ENCODE data around the gene C19orf53.

Gene C19orf53

DNA sequence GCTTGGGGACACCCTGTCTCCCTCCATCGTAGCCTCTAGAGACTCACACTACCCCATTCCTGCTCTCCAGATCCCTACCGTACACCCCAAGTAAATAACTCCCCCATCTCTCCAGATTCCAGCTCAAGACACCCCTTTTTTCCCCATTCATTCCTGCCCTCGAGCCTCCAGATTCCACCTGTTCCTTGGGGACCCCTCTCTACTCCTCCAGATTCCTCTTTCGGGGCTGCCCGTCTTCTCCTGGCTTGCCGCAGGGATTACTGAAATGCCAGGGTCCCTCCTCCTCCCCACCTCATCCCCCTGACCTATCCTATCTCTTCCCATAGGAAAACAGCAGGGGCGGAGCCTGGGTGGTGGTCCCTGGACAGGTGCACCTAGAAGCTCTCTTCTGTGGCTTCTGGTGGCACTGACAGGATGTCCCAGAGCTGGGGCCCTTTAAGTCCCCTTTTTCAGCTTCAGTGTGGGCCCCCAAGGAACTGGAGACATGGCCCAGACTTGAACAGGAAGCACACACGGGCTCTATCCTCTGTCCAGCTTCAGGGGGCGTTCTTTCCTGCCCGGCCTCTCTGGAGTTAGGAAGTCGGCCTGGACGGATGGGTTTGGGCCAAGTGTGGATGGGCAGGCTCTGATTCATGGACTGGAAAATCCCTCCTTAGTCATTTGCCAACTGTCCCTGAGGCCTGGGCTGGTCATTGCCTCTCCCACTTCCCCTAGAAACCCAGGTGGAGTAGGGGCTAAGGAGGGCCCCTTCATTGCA lies 22.2 kb downstream of the C19orf53 start:
- DNase-seq = peak; percentile 26

- DNase-seq = no peak
Measured at GRCh38 chr19:13797058-13797440, 22.8 kb downstream of the C19orf53 start.

- DNase-seq = peak; percentile 61
Measured at GRCh38 chr19:13797870-13798269, 23.6 kb downstream of the C19orf53 start.

DNA sequence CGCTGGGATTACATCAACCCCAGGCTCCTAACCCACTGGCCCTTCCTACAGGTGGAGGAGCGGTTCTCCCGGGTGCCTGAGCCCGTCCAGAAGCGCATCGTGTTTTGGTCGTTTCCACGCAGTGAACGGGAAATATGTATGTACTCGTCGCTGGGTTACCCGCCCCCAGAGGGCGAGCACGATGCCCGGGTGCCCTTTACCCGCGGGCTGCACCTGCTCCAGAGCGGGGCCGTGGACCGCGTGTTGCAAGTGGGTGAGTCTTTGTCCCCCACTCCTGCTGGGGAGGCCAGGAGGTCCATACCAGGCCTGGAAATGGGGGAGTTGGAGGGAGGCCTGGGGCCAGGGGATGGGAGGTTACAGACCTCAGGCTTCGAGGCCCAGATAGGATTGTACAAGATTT lies 25.4 kb downstream of the C19orf53 start:
- no peak for DNase-seq

DNA sequence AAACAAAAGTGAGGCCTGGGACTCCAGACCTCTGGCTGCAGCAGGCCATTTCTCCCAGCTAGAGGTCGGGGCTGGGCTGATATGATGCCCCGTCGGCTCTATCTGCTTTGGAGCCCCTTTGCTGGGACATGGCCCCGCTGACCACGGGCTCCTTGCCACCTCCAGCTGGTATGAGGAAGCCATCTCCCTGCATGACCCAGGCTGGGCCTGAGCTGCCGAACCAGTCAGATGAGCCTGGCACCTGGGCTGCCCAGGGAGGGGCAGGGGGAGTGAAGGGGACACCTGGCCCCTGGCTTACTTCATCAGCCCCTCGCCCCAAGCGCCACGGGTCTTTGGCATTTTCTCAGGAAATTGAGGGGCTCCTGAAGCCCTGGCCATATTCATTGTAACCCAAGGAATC lies 28.8 kb downstream of the C19orf53 start:
- no peak for DNase-seq

DNA sequence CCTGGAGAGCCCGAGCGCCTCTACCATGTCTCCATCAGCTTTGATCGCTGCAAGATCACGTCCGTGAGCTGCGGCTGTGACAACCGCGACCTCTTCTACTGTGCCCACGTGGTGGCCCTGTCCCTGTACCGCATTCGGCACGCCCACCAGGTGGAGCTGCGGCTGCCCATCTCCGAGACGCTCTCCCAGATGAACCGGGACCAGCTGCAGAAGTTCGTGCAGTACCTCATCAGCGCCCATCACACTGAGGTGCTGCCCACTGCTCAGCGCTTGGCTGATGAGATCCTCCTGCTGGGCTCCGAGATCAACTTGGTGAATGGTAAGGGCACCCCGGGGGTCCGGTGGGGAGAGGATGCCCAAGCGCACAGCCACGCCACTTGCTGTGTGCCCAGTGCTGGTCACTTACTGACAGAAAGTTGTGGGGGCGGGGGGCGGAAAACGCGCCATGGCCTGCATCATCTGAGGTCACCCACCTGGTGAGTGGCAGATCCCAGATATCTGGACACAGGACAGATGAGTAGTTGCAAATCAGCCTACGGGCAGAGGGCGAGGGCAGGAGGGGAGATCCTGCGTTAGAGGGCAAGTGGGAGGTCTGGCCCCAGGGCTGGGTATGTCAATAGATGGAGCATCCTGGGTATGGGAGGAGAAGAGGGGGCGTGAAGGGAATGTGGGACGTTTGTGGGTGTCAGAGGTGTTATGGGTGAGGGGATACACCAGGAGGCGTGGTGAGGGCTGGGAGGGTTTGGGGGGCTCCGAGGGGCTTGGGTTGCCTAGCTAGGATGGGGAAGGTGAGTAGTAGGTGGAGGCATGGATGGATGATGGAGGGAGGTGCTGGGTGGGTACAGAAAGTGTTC lies 30.8 kb downstream of the C19orf53 start:
- no peak for DNase-seq

GRCh38 chr19:13806728-13807127 lies 32.5 kb downstream of the C19orf53 start:
- DNase-seq = no peak

GRCh38 chr19:13807421-13808021 lies 33.3 kb downstream of the C19orf53 start:
- DNase-seq = no peak

DNA sequence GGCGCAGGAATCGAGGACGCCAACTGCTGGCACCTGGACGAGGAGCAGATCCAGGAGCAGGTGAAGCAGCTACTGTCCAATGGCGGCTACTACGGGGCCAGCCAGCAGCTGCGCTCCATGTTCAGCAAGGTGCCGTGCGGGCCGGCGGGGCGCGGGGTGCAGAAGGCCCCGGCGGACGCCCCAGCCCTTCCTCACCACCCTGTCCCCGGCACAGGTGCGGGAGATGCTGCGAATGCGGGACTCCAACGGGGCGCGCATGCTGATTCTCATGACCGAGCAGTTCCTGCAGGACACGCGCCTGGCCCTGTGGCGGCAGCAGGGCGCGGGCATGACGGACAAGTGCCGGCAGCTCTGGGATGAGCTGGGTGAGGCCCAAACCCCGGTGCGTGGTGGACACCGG lies 34.6 kb downstream of the C19orf53 start:
- no peak for DNase-seq

GRCh38 chr19:13812544-13812943 lies 38.3 kb downstream of the C19orf53 start:
- no peak for DNase-seq

DNA sequence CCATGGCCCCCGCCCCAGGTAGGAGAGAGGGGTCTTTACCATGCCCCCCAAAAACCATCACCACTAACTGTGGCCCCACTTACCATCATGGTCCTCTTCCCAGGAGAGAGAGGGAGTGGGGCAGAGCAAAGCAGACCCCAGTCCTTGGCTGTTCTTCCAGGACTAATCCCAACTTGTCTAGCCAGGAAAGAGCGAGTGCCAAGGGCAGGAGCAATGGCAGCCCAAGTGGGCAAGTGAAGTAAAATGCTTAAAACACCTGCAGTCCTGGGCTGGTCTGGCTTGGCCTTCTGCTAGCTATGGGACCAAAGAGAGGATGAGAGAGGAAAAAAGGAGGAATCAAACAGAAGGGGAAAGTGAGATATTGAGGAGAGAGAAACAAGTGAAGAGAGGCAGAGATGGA lies 38.9 kb downstream of the C19orf53 start:
- no peak for DNase-seq

DNA sequence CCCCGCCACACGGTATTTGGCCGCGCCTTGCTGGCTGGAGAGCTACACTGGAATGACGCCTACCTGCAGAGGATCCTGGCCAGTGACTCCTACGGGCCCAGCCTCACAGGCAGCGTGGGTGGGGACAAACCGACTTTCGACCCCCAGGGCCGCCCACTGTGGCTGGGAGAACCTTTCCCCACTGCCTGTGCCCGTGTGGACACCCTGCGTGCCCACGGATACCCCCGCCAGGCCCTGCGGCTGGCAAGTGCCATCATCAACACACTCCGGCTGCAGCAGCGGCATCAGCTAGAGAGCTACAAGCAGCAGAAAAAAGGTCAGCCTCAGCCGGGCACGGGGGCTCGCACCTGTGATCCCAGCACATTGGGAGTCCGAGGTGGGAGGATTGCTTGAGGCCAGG lies 40.3 kb downstream of the C19orf53 start:
- DNase-seq = no peak

DNA sequence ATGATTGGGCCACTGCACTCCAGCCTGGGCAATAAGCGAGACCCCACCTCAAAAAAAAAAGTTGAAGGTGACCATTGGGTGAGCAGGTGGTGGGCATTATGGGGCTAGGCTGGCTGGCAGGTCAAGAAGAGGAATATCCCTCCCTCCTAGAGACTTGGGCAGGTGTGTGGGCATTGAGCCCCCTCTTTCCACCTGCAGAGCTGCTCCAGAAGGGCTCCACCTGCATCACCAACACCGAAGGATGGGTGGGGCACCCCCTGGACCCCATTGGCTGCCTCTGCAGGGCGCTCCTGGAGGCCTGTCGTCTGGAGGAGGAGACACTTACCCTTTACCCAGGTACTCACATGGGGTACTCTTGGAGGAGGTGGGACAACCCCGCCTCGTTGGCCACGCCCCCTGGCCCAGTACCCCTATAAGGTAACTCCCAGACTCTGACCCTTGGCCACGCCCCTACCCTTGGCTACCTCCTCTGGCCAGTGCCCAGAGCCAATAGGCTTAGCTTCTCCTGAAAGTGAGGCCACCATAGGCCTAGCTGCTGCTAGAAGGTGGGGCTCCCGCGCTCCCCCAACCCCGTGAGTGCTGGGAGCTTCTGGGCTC lies 42.9 kb downstream of the C19orf53 start:
- no peak for DNase-seq

DNA sequence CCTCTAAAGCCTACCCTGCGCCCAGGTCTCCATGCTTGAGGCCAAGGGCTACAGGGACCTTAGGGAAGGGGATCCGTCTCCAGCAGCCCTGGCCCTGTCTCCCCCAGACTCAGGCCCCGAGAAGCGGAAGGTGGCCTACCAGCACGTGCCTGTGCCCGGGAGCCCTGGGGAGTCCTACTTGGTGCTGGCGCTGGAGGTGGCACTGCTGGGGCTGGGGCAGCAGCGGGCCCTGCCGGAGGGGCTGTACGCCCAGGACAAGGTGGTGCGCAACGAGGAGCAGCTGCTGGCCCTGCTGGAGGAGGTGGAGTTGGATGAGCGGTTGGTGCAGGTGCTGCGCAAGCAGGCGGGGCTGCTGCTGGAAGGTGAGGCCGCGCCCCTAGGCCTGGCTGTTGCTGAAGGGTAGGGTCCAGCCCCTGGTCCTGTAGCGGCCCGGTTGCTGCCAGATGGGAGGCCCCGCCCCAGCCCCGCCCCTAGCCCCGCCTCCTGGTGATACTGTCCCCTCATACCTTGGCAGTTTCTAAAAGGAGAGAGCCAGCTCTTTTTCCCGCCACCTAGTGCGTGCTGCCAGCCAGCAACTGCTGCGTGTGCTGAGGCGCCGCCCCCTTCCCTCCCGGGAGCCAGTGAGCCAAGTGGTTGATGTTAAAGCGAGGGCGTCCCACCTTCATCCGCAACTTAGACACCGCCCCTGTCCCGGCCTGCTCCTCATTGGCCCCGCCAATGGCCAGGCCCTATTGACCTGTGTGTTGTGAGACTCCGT lies 43.5 kb downstream of the C19orf53 start:
- no peak for DNase-seq

- DNase-seq = no peak
Measured at GRCh38 chr19:13819238-13819637, 45.0 kb downstream of the C19orf53 start.

GRCh38 chr19:13821292-13821691 lies 47.0 kb downstream of the C19orf53 start:
- DNase-seq = no peak

DNA sequence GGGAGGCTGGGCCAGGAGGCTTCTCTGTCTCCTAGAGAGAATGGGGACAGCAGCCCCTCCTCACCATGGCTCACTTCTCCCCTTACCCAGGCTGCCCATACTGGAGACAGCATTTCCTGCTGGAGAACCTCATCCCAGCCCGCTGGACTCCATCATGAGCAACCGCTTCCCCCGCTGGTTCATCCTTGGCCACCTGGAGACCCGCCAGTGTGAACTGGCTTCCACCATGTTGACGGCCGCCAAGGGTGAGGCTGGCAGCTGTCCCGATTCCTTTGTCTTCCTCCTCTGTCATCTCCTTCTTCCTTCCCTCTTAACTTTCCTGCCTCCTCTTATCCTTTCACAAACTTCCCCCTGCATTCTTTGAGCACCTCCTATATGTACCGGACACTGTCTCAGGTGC lies 49.0 kb downstream of the C19orf53 start:
- DNase-seq = no peak

- no peak for DNase-seq
Measured at GRCh38 chr19:13823901-13824300, 49.6 kb downstream of the C19orf53 start.

DNA sequence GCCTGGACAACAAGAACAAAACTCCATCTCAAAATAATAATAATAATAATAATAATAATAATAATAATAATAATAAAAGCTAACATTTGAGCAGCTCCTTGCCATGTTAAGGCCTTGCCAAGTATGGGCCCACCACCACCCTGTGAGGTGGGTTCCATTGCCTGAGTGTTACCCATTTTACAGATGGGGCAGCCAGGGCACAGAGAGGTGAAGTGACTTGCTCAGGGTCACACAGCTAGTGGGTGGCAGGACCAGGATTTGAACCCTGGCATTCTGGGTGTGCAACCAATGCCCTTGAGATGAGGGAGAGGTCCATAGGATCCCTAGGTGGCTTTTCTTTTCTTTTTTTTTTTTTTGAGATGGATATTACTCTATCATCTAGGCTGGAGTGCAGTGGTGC lies 50.4 kb downstream of the C19orf53 start:
- DNase-seq = no peak

DNA sequence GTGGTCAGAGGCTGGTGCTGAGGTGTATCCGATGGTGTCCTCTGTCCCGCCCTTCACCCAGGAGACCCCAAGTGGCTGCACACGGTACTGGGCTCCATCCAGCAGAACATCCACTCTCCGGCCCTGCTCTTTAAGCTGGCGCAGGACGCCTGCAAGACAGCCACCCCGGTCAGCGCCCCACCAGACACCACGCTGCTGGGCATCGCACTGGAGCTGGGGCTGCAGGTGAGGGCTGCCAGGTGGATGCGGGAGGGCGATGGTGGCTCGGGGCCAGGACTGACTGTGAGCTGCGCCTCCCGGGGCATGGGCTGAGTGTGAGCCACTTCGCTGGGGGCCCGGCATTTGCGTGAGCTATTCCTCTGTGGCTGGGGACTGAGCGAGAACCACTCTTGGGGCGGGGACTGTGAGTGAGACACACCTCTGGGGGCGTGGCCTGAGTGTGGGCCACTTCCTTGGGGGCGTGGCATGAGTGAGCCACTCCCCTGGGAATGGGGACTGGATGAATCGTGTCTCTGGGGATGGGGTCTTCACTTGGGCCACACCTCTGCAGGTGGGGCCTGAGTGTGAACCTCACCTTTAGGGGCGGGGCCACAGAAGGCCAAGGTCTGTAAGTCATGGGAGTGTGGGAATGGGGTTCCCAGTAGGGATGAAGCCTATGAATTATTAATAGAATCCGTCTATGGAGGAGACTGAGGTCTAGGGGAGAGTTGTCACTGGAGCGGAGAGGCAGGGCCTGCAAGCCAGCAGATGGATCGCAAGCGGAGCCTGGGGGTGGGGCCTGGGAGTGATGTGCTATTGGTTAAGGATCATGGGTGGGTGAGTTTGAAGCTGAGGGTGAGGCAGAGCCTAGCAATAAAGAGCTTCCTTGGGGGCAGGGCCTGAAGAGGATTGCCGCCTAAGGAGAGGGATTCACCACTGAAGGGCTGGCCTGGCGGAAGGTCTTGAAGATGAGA lies 51.5 kb downstream of the C19orf53 start:
- DNase-seq = peak; percentile 36

- no peak for DNase-seq
Measured at GRCh38 chr19:13826652-13827235, 52.5 kb downstream of the C19orf53 start.
